Measurements from ENCODE around the gene HUWE1.
"Not testable (repeated sequence)": the region's sequence is repeated elsewhere in the genome, so short reads cannot be mapped to it uniquely, and the experiment has no call there.

Gene HUWE1, protein sequence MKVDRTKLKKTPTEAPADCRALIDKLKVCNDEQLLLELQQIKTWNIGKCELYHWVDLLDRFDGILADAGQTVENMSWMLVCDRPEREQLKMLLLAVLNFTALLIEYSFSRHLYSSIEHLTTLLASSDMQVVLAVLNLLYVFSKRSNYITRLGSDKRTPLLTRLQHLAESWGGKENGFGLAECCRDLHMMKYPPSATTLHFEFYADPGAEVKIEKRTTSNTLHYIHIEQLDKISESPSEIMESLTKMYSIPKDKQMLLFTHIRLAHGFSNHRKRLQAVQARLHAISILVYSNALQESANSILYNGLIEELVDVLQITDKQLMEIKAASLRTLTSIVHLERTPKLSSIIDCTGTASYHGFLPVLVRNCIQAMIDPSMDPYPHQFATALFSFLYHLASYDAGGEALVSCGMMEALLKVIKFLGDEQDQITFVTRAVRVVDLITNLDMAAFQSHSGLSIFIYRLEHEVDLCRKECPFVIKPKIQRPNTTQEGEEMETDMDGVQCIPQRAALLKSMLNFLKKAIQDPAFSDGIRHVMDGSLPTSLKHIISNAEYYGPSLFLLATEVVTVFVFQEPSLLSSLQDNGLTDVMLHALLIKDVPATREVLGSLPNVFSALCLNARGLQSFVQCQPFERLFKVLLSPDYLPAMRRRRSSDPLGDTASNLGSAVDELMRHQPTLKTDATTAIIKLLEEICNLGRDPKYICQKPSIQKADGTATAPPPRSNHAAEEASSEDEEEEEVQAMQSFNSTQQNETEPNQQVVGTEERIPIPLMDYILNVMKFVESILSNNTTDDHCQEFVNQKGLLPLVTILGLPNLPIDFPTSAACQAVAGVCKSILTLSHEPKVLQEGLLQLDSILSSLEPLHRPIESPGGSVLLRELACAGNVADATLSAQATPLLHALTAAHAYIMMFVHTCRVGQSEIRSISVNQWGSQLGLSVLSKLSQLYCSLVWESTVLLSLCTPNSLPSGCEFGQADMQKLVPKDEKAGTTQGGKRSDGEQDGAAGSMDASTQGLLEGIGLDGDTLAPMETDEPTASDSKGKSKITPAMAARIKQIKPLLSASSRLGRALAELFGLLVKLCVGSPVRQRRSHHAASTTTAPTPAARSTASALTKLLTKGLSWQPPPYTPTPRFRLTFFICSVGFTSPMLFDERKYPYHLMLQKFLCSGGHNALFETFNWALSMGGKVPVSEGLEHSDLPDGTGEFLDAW (N-terminal part only)

DNA sequence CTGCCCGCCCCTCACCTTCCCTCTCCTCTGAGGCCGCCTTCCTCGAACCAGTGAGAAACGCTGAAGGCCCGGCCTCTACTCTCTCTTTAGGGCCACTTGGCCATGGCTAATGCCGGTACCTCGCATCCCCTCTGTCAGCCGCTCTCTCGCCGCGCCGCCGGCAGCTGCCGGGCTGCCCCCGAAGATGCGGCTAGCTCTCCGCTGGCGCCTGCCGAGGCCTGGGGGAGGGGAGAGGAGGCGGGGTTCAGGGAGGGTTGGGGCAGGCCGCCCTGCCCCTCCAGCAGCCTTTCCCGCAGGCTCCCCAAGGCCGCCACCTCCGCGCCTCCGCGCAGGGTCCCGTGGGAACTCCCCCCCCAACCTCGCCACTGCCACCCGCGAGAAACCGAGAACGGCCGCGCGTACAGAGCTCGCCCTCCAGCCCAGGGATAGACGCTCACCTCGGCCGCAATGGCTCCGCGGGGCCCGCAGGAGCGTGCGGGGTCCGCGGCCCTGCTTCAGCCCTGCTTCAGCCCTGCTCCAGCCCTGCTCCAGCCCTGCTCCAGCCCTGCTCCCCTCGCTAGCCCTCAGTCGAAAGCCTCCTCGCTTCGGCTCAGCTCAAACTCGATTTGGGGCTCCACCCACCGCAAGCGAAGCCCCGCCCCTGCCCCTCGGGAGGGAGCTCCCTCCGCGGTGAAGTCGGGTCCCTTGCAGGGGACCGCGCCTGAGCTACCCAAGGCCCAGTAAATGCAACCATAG lies at the start of gene HUWE1:
Gene HUWE1, minus strand, starts transcription at position 569 of the 735 bp plus-strand sequence. CDS start 32,612 bp downstream, outside the sequence.
- FAIRE-seq = no peak

DNA sequence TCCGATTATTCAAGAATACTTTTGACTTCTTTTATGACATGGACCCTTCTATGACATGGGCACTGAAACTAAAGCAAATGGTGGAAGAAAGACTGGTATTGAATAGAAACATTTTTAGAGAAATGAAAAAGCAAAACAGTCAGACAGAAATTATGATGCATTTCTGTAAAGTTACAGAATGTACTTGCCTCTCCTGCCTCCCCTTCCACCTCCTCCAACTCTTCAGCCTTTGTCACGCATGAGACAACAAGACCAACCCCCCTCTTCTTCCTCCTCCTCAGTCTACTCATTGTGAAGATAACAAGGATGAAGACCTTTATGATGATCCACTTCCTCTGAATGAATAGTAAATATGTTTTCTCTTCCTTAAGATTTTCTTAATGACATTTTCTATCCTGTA lies 46.3 kb upstream of the HUWE1 start:
- FAIRE-seq (no peak), DNase-seq (ENCODE audit: insufficient read length, low spot score) (no peak)

More for the DNA sequence above, at the start of gene HUWE1:
- DNase-seq (ENCODE audit: insufficient read length, low spot score) = peak; percentile 26

DNA sequence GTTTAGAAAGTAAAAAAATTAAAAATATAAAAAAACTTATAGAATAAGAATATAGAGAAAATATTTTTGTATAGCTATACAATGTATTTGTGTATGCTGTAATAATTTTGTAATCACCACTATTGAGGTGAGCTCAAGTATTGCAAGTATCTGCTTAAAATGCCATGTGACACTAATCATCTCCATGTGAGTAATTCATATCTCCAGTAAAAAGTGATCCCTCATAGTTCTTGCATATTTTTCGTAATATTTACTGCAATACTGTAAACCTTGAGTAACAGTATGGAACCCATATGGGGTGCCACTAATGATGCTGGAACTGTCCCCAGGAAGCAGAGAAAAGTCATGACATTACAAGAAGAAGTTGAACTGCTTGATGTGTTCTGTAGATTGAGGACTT lies 43.2 kb upstream of the HUWE1 start:
- no peak for DNase-seq (ENCODE audit: insufficient read length, low spot score)
- no peak for FAIRE-seq

DNA sequence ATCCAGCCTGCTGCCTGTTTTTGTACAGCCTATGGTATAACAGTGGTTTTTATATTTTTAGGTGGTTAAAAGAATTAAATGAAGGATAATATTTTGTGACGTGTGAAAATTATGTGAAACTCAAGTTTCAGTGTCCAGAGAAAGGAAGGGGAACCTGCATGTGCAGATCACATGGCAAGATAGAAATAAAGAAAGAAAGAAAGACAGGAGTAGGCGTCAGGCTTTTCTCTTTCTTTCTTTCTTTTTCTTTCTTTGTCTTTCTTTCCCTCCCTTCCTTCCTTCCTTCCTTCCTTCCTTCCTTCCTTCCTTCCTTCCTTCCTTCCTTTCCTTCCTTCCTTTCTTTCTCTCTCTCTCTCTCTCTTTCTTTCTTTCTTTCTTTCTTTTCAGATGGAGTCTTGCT lies 42.0 kb upstream of the HUWE1 start:
- no peak for DNase-seq (ENCODE audit: insufficient read length, low spot score)
- FAIRE-seq = no peak

DNA sequence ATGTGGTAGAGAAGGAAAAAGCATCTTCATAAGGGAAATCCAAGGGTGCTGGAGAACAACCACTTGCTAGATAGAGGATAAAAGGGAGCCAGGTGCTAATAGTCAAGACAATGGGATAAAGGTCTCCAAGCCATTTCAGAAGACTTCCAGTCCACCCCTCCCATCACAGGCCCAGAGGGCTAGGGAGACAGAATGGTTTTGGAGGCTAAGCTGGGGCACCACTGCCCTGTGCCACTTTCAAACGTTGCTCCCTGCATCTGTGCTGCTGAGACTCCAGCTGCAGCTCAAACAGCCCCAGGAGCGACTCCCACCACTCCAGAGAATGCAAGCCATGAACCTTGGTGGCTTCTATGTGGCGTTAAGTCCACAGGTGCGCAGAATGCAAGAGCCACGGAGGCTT lies 38.4 kb upstream of the HUWE1 start:
- DNase-seq (ENCODE audit: insufficient read length, low spot score) (no peak), FAIRE-seq (no peak)

DNA sequence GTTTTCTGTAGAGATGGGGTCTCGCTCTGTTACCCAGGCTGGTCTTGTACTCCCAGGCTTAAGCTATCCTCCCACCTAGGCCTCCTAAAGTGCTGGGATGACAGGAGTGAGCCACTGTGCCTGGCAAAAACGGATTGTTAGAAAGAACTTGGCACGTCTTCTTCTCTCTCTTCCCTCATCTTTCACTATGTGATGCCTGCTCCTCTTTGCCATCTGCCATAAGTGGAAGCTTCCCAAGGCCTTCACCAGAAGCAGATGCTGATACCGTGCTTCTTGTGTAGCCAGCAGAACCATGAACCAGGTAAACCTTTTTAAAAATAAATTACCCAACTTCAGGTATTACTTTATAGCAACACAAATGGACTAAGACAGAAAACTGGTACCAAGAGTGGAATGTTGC lies 36.9 kb upstream of the HUWE1 start:
- FAIRE-seq = no peak
- no peak for DNase-seq (ENCODE audit: insufficient read length, low spot score)

DNA sequence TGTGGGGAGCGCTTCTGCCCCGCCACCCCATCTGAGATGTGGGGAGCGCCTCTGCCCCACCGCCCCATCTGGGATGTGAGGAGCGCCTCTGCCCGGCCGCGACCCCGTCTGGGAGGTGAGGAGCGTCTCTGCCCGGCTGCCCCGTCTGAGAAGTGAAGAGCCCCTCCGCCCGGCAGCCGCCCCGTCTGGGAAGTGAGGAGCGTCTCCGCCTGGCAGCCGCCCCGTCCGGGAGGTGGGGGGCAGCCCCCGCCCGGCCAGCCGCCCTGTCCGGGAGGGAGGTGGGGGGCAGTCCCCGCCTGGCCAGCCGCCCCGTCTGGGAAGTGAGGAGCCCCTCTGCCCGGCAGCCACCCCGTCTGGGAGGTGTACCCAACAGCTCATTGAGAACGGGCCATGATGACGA lies 35.1 kb upstream of the HUWE1 start:
- not testable (repeated sequence) for DNase-seq (ENCODE audit: insufficient read length, low spot score); FAIRE-seq

DNA sequence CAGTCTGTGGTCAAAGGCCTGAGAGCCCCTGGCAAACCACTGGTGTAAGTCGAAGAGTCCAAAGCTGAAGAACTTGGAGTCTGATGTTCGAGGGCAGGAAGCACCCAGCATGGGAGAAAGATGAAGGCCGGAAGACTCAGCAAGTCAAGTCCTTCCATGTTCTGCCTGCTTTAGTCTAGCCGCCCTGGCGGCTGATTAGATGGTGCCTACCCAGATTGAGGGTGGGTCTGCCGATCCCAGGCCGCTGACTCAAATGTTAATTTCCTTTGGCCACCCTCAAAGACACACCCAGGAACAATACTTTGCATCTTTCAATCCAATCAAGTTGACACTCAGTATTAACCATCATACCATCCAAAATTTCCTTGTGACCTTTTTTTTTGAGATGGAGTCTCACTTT lies 33.1 kb upstream of the HUWE1 start:
- FAIRE-seq; DNase-seq (ENCODE audit: insufficient read length, low spot score): not testable (repeated sequence)

DNA sequence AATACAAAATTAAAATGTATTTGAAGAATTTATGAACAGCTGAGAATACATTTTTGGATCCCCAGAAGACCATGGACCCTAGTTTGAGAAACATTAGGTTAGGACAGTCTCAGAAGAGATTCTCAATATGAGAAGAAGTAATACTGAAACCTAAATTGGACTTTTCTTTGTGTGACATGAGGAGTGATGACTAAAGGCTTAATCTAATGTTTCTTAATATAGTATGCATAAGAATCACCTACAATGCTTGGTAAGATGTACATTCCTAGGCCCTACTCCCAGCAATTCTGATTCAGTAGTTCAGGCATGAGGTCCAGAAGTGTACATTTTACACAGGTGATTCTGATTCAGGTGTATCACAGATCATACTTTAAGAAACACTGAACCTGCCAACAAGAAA lies 31.6 kb upstream of the HUWE1 start:
- FAIRE-seq (no peak), DNase-seq (ENCODE audit: insufficient read length, low spot score) (no peak)

DNA sequence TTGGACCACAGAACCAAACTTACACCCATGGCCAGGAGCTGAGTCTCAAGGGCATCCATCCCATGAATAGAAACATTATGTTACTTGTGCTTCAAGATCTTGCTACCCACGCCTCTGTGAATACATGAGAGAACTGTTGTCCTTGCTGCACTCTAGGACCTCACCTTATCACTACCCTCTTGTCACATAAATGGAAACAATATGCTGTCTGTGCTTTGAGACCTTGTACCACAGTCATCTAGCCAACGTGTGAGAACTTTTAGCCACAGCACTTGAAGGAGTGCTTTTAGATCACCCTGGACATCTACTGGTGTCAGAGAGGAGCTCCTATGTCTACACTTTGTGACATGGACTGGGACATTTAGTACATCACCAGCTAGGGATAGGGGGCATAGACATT lies 30.7 kb upstream of the HUWE1 start:
- no peak for DNase-seq (ENCODE audit: insufficient read length, low spot score)
- no peak for FAIRE-seq

DNA sequence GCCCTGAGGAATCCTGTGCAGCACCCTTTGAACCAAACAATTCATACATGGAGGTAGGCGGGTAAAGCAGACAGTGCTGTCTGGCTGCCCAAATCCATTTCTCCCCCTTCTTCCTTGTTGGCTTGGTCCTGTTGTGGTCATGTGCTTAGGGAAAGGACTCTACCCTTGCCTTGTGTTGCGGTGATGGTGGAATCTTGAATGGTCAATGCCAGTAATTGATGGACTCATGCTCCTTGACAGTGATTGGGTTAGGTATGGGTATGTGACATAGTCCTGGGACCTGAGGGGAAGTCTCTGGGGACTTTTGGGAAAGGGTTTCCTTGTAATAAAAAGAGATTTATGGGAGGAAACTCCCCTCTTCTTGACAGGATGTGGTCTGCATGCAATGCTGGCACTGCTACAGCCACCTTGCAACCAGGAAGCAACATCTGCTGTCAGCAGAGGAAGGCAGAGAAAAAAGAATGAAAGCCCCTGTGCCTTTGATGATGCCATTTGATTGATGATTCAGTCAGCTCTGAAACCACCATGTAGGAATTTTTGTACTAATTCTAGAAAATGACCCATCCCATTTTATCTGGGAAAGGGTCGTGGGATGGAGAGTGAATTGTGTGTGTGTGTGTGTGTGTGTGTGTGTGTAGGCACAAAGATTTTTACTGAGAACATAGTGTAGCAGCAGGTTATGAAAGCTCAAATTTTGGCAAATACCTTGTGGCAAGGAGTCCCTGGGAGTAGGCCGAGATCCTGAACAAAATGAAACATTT lies 30.0 kb upstream of the HUWE1 start:
- DNase-seq (ENCODE audit: insufficient read length, low spot score) = peak; percentile 2

DNA sequence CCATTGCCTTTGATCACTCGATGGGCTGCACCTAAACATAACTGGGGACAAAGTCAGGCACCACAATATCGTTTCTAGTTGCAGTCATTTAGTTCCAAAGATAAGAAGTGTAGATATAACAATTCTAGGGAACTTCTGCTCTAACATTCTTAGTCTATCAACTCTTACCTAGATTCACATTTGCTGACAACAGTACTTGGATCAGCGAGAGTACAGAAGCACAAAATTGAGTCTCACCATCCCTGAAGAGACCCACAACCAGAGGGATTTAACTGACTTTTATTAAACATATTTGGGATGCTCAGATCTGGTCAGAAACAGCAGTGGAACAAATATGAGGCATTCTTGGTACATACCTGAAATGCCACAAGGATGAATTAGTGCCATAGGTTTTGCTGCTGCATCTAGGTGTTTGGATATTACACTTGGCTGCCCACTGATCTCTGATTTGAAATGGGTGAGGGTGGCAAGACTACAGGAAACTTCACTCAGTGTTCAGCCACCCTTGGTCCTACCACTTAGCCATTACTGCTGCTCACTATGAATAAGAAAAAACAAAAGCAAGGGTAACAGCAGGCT lies 28.9 kb upstream of the HUWE1 start:
- no peak for FAIRE-seq

More for the DNA sequence above, 30.0 kb upstream of the HUWE1 start:
- FAIRE-seq = no peak

DNA sequence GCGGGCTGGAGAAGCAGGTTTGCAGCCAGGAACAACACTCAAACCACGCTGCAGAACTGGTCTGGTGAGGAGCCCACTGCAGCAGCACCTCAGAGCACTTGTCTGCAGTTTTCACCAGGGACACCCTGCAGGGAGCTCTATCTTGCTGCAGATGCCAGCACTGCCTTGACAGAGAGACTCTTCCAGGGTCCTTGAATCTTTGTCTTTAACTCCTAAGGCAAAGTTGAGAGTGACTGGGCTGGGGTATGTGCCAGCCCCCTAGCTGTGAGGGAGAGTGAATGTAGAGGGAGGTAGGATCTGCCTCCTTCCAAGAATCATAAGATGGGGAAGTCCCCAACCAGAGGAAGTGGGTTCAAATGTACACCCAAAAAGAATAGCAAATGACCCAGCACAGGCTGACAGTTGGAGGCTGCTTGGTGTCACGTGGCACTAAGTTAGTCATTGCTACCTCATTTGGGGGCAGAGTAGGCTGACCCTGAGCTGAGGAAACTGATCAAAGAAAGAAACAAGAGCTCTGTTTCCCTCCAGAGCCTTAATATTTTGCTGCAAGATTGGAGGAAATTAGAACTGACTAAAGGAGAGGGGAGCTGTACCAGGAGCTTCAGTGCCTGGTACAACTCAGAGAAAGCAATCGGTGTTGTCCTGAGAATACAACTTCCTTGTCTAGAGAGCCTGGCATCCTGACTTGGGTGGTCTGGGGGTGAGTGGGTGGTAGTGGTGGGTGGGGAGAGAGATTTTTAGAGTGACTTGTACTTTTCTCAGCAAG lies 28.2 kb upstream of the HUWE1 start:
- no peak for FAIRE-seq
- no peak for DNase-seq (ENCODE audit: insufficient read length, low spot score)

More for the DNA sequence above, 28.9 kb upstream of the HUWE1 start:
- no peak for DNase-seq (ENCODE audit: insufficient read length, low spot score)

DNA sequence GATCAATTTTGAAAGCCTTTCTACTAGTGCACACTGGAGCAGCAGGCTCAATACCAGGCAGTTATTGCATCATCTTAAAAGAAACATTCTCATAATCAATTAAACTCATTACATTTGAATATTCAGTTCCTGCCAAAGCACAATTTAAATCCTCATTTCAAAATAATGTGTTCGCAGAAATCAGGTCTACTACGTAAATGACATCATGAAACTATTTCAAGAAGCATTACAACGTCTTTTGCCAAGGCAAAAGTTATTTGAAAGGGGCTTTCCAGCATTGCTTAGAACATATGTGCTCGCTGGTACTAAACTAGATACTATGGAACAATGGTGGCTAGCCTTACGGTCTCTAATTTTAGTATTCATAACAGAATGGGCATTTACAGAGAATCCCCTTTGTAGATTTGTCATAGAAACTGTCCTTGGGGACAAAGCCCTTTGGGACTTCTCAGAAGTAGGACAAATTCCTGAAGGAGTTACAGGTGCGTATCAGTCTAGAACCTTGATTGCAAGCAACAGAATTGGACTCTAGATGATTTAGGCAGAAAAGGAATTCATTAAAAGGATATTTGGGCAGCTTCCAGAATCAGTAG lies 27.6 kb upstream of the HUWE1 start:
- no peak for DNase-seq (ENCODE audit: insufficient read length, low spot score)
- no peak for FAIRE-seq

DNA sequence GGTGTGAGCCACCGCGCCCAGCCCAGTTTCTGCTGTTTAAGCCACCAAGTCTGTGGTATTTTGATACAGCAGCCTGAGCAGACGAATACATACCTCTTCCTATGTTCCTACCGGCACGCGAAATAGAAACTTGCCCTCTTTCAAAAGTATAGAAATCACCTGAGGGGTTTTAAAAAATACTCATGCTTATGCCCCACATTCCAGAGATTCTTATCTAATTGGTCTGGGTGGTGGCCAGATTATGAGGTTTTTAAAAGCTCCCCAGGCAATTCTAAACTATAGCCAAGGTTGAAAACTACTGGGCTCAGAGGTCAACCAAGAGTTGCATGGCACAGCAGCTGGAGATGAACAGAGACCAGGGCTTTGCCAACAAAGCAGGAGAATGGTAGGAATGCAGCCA lies 24.9 kb upstream of the HUWE1 start:
- FAIRE-seq (no peak), DNase-seq (ENCODE audit: insufficient read length, low spot score) (no peak)

DNA sequence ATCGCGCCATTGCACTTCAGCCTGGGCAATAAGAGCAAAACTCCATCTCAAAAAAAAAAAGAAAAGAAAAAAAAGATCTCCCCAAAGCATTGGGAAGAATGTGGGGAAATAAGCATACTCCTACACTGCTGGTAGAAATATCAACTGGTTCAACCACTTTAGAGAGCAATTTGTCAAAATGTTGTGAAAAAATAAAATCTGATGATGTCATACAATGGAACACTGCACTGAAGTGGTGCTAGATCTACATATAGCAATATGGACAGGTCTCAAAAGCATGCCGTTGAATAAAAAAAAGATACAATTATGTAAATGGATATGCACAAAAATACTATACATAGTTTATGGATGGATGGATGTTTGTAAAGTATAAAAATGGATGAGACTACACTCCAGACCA lies 18.3 kb upstream of the HUWE1 start:
- no peak for FAIRE-seq

DNA sequence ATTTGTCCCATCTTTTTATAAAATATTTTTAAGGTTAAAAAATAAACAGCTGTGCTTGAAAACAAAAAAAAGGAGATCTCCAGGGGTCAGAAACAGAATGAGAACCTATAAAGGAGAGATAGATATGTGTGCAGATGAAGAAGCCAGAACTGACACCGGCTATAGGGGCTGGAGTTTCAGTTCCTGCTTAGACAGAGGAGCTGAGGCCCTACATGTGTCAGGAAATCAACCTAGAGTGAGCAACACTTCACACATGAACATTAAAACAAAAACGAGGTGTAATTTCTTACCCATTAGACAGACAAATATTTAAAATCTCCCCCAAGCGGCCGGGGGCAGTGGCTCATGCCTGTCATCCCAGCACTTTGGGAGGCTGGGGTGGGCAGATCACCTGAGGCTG lies 17.8 kb upstream of the HUWE1 start:
- no peak for DNase-seq (ENCODE audit: insufficient read length, low spot score)
- no peak for FAIRE-seq

More for the DNA sequence above, 18.3 kb upstream of the HUWE1 start:
- no peak for DNase-seq (ENCODE audit: insufficient read length, low spot score)

DNA sequence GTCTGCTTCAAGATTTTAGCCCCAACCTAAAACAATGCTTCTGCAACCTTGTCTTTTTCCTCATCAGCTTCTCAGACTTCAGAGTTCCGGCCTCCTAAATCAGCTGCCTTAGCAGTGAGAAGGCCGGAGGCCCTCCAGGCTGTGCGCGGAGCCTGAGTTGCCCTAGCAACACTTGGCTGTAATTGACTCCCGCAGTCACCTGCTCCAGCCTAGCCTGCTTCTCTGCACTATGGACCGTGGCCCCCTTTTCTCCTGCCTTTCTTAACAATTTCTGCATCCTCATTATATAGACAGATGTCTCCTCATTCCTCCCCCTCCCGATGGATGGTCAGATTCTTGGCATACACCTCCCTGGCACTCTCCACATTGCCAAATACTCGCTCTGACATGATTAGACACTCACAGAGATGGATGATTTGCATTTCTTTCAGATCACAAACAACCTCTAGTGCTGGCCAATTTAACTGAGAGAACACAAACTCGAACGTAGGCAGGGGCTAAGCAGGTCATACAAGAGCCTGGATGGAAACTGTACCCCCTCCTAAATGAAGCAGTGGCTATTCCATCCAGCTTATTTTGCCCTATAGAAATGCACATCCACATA lies 9.5 kb upstream of the HUWE1 start:
- no peak for FAIRE-seq
- DNase-seq (ENCODE audit: insufficient read length, low spot score) = no peak

Data from HTR-8/SVneo (cell line).